HG03060 (cell line): Measurements from ENCODE around the gene PRKAG1.

Source experiments
- ATAC-seq: cut with Tn5 transposase; IDR thresholded peaks from one replicate; pipeline ENCODE4 v1.9.1; 2021; ENCODE audit warnings: low read depth, moderate number of reproducible peaks; ENCODE audit not compliant: unreplicated experiment

Gene PRKAG1

GRCh38 chr12:48970702-48971334 is 47.8 kb downstream of the PRKAG1 start:
- ATAC-seq = no peak

GRCh38 chr12:48969833-48970701 is 48.5 kb downstream of the PRKAG1 start:
- ATAC-seq = no peak

GRCh38 chr12:48969160-48969771 is 49.3 kb downstream of the PRKAG1 start:
- ATAC-seq = no peak

GRCh38 chr12:48968467-48968866 is 50.1 kb downstream of the PRKAG1 start:
- no peak for ATAC-seq

GRCh38 chr12:48967991-48968390 is 50.6 kb downstream of the PRKAG1 start:
- no peak for ATAC-seq

- no peak for ATAC-seq
Measured at GRCh38 chr12:48966177-48966895, 52.2 kb downstream of the PRKAG1 start.

GRCh38 chr12:48965298-48965838 is 53.2 kb downstream of the PRKAG1 start:
- ATAC-seq = no peak

- no peak for ATAC-seq
Measured at GRCh38 chr12:48961801-48962200, 56.8 kb downstream of the PRKAG1 start.

GRCh38 chr12:48961331-48961730 is 57.2 kb downstream of the PRKAG1 start:
- no peak for ATAC-seq

GRCh38 chr12:48960834-48961233 is 57.7 kb downstream of the PRKAG1 start:
- no peak for ATAC-seq

- ATAC-seq = no peak
Measured at GRCh38 chr12:48958049-48958388, 60.6 kb downstream of the PRKAG1 start.

- ATAC-seq = no peak
Measured at GRCh38 chr12:48957141-48958048, 61.2 kb downstream of the PRKAG1 start, which contains the start of gene ARF3. ARF3 (minus strand) TSS chr12:48957487; CDS start chr12:48941095, 16,392 bp downstream.

GRCh38 chr12:48956279-48957140 is 62.1 kb downstream of the PRKAG1 start:
- ATAC-seq = no peak

GRCh38 chr12:48954841-48955501 is 63.6 kb downstream of the PRKAG1 start:
- no peak for ATAC-seq

GRCh38 chr12:48954061-48954460 is 64.5 kb downstream of the PRKAG1 start:
- no peak for ATAC-seq

GRCh38 chr12:48952691-48953090 is 65.9 kb downstream of the PRKAG1 start:
- ATAC-seq = no peak
